HepG2 (cell line): Measurements from ENCODE around the gene RARA. TPM values are rescaled to one million over a fixed set of nuclear protein-coding genes. Genes with fewer than 3 reads are reported as not detected.

Source experiments
- ATF6 ChIP-seq: sonication (generic); formaldehyde crosslinking; conservative IDR thresholded peaks from 2 replicates; pipeline ENCODE4 v1.4.0; 2020; ENCODE audit warnings: missing genetic modification reagents
- CC2D1A ChIP-seq: sonication (generic); formaldehyde crosslinking; IDR thresholded peaks from 2 replicates; pipeline ENCODE4 v1.8.1; 2023; ENCODE audit warnings: mild to moderate bottlenecking, missing genetic modification reagents
- CCAR2 ChIP-seq: fragments of 200-400 bp; formaldehyde crosslinking; optimal IDR thresholded peaks from 2 replicates; pipeline ENCODE3; 2018; ENCODE audit warnings: low read depth, mild to moderate bottlenecking, low read length, moderate library complexity
- HMGA1 ChIP-seq: sonication (generic); formaldehyde crosslinking; conservative IDR thresholded peaks from 2 replicates; pipeline ENCODE4 v1.4.0; 2020; ENCODE audit warnings: missing genetic modification reagents
- IKZF1 ChIP-seq: fragments of 450-650 bp; IDR thresholded peaks from 2 replicates; pipeline ENCODE4 v1.7.1; 2016
- KDM4B ChIP-seq: sonication (generic); formaldehyde crosslinking; IDR thresholded peaks from 2 replicates; pipeline ENCODE4 v1.4.0; 2020; ENCODE audit warnings: missing genetic modification reagents
- MXD3 ChIP-seq: IDR thresholded peaks from 2 replicates; pipeline ENCODE4 v1.6.1; 2016; ENCODE audit warnings: mild to moderate bottlenecking, missing biosample characterization, missing genetic modification reagents
- MYNN ChIP-seq: sonication (generic); formaldehyde crosslinking; IDR thresholded peaks from 2 replicates; pipeline ENCODE4 v1.4.0; 2020; ENCODE audit warnings: mild to moderate bottlenecking, low read depth, missing genetic modification reagents
- PLSCR1 ChIP-seq: sonication (generic); formaldehyde crosslinking; IDR thresholded peaks from 2 replicates; pipeline ENCODE4 v1.5.0; 2020; ENCODE audit warnings: missing genetic modification reagents, mild to moderate bottlenecking, borderline replicate concordance
- XRCC5 ChIP-seq: fragments of 200-400 bp; formaldehyde crosslinking; optimal IDR thresholded peaks from 2 replicates; pipeline ENCODE3; 2017; ENCODE audit warnings: mild to moderate bottlenecking, low read length
- ZBTB3 ChIP-seq: sonication (generic); formaldehyde crosslinking; IDR thresholded peaks from 2 replicates; pipeline ENCODE4 v1.4.0; 2020; ENCODE audit warnings: low read depth, mild to moderate bottlenecking, moderate library complexity, missing genetic modification reagents, borderline replicate concordance
- ZFY ChIP-seq: sonication (generic); formaldehyde crosslinking; IDR thresholded peaks from 2 replicates; pipeline ENCODE4 v1.4.0; 2020; ENCODE audit warnings: missing genetic modification reagents
- ZNF124 ChIP-seq: sonication (generic); formaldehyde crosslinking; IDR thresholded peaks from 2 replicates; pipeline ENCODE4 v1.4.0; 2020; ENCODE audit warnings: missing genetic modification reagents
- ZNF142 ChIP-seq: sonication (generic); formaldehyde crosslinking; IDR thresholded peaks from 2 replicates; pipeline ENCODE4 v1.4.0; 2020; ENCODE audit warnings: missing genetic modification reagents
- ZNF20 ChIP-seq: sonication (generic); formaldehyde crosslinking; IDR thresholded peaks from 2 replicates; pipeline ENCODE4 v1.4.0; 2020; ENCODE audit warnings: mild to moderate bottlenecking, moderate library complexity, missing genetic modification reagents
- ZNF263 ChIP-seq: sonication (generic); formaldehyde crosslinking; IDR thresholded peaks from 2 replicates; pipeline ENCODE4 v1.4.0; 2020; ENCODE audit warnings: missing genetic modification reagents
- ZNF3 ChIP-seq: IDR thresholded peaks from 2 replicates; pipeline ENCODE4 v1.7.0; 2017; ENCODE audit warnings: inconsistent platforms
- ZNF431 ChIP-seq: sonication (generic); formaldehyde crosslinking; IDR thresholded peaks from 2 replicates; pipeline ENCODE4 v1.9.0; 2022; ENCODE audit warnings: missing genetic modification reagents, low read depth, mild to moderate bottlenecking, borderline replicate concordance
- ZNF501 ChIP-seq: sonication (generic); formaldehyde crosslinking; IDR thresholded peaks from 2 replicates; pipeline ENCODE4 v1.5.1; 2020; ENCODE audit warnings: mild to moderate bottlenecking, moderate library complexity, missing genetic modification reagents
- ZSCAN30 ChIP-seq: sonication (generic); formaldehyde crosslinking; IDR thresholded peaks from 2 replicates; pipeline ENCODE4 v1.5.0; 2020; ENCODE audit warnings: mild to moderate bottlenecking, missing genetic modification reagents
- polyA plus RNA-seq, 8 experiments: library from polyadenylated mRNA; depleted of rRNA in 3 of 8; stranded (reverse) in 7 of 8; unstranded in 1 of 8; fragments of >200 nt; fragmentation: Illumina TruSeq in 4 of 8; extraction: Trizol in 4 of 8; gene quantifications; 2 replicates each; pipeline versions ENCODE4 v1.2.1 to v1.2.3, GENCODE V29; 2011 to 2016; ENCODE audit warnings: low read depth in 4 of 8, missing spikeins in 1 of 8, mixed read lengths in 1 of 8; ENCODE audit not compliant: insufficient read depth in 1 of 8
- total RNA-seq, 5 experiments: library from RNA; depleted of rRNA; stranded (reverse); fragments of >200 nt; fragmentation: Illumina TruSeq; extraction: Trizol; gene quantifications; 2 replicates each; pipeline ENCODE4 v1.2.3, GENCODE V29; 2016; ENCODE audit warnings: low read depth in 1 of 5

The RARA gene
- total and polyA plus RNA-seq, 2 of the 13 experiments (the other 11 are each of a cell fraction or from before 2014, with no cell fraction given) = 6.4 to 8.6 TPM

GRCh38 chr17:40317880-40318829, 9.2 kb downstream of the RARA start (continued):
- TF ChIP-seq ZNF124 (CRISPR knock-in tag) (0 out of 2 replicates have a peak, but pooled peaks have one; percentile 58), PLSCR1 (CRISPR knock-in tag) (no peak), KDM4B (CRISPR knock-in tag) (peak; percentile 61; the same call in 1 of the 2 replicates), ZNF3 (no peak), CCAR2 (no peak), ATF6 (CRISPR knock-in tag) (0 out of 2 replicates have a peak, but pooled peaks have one; percentile 85), IKZF1 (no peak), ZNF142 (CRISPR knock-in tag) (no peak), MYNN (CRISPR knock-in tag) (0 out of 2 replicates have a peak, but pooled peaks have one; percentile 64), CC2D1A (CRISPR knock-in tag) (no peak), ZNF263 (no peak), ZNF431 (CRISPR knock-in tag) (peak; percentile 50; the same call in 1 of the 2 replicates), ZSCAN30 (CRISPR knock-in tag) (peak; percentile 63), XRCC5 (peak; percentile 8), MXD3 (CRISPR knock-in tag) (peak; percentile 93), ZNF20 (0 out of 2 replicates have a peak, but pooled peaks have one; percentile 59), ZFY (CRISPR knock-in tag) (peak; percentile 58; the same call in 1 of the 2 replicates), ZBTB3 (CRISPR knock-in tag) (no peak; the same call in 1 of the 2 replicates), HMGA1 (CRISPR knock-in tag) (no peak), ZNF501 (peak; percentile 96)
